Neural progenitor cell (in vitro differentiated cells): ENCODE results near the gene ALMS1.

Experiments
- EZH2 ChIP-seq: fragments of 200-600 bp; sonication (generic); IDR thresholded peaks from 2 replicates; pipeline ENCODE4 v1.6.1; 2017; ENCODE audit warnings: antibody characterized with exemption, mild to moderate bottlenecking, moderate library complexity
- EZH2phosphoT487 ChIP-seq: fragments of 200-600 bp; sonication (generic); IDR thresholded peaks from 2 replicates; pipeline ENCODE4 v1.6.1; 2017; ENCODE audit warnings: antibody characterized with exemption
- TF ChIP-seq, protein P1 (sequence below): fragments of 200-600 bp; sonication (generic); IDR thresholded peaks from 2 replicates; pipeline ENCODE4 v1.5.1; 2017; ENCODE audit warnings: antibody characterized with exemption, mild to moderate bottlenecking

DNA sequence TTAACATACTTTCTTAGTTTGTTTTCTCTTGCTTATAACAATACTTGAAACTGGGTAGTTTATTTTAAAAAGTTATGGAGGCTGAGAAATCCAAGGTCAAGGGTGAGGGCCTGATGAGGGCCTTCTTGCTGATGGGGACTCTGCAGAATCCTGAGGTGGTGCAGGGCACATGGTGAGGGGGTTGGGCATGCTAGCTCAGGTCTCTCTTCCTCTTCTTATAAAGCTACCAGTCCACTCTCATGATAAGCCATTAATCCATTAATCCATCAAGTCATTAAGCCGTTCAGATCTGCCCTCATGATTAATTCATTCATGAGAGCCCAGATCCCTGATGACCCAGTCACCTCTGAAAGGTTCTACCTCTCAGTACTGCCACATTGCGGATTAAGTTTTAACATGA, 21.4 kb downstream of the ALMS1 start:
- TF ChIP-seq, protein P1, sequence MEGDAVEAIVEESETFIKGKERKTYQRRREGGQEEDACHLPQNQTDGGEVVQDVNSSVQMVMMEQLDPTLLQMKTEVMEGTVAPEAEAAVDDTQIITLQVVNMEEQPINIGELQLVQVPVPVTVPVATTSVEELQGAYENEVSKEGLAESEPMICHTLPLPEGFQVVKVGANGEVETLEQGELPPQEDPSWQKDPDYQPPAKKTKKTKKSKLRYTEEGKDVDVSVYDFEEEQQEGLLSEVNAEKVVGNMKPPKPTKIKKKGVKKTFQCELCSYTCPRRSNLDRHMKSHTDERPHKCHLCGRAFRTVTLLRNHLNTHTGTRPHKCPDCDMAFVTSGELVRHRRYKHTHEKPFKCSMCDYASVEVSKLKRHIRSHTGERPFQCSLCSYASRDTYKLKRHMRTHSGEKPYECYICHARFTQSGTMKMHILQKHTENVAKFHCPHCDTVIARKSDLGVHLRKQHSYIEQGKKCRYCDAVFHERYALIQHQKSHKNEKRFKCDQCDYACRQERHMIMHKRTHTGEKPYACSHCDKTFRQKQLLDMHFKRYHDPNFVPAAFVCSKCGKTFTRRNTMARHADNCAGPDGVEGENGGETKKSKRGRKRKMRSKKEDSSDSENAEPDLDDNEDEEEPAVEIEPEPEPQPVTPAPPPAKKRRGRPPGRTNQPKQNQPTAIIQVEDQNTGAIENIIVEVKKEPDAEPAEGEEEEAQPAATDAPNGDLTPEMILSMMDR = no peak
- TF ChIP-seq EZH2phosphoT487 (no peak), EZH2 (no peak)
